HG03460 (cell line): Measurements from ENCODE around the gene NBEAL2.

Source experiments
- ATAC-seq: cut with Tn5 transposase; IDR thresholded peaks from one replicate; pipeline ENCODE4 v1.9.1; 2021; ENCODE audit not compliant: unreplicated experiment

Gene NBEAL2

DNA sequence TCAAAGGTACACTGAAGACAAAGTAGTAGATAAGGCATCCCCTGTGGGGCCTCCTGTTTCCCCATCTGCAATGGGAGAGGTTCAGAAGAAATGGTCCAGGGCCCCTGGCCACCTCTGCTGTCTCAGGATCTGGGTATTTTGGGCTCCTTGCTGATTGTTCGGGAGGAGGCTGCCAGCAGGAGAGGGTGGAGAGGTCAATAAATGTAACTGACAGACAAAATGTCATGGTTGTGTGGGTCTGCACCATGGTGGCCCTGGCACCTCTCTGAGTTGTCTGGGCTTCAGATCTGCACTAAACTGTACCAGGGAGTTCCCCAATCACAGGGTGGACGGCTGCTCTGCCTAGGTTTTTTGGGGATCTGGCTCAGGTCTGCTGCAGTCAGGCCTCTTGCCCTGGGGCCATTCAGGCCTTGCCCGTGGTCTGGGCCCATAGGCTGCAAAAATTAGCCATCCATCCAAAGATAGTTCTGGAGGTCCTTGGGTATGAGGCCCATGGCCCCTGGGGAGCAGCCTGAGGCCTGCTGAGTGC lies 7.4 kb downstream of the NBEAL2 start:
- no peak for ATAC-seq

DNA sequence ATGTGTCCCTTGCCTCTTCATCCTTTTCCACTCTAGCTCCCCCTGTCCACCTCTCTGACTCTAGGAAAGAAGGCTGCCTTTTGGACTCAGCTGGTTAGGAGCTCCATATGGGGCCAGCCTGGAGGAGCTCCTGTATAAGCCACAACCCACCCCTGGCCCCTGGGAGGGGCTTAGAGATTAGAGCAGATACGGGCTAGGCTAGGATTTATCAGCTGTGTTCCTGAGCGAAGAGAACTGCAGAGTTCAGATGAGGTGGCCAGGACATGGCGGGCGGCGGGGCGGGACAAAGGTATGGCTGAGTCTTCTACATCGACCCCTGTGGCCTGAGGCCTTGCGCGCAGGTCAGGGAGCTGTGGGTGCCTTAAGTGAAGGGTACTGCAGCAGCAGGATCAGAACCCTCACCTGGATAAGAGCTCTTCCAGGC lies 7.9 kb downstream of the NBEAL2 start:
- ATAC-seq, result no peak

DNA sequence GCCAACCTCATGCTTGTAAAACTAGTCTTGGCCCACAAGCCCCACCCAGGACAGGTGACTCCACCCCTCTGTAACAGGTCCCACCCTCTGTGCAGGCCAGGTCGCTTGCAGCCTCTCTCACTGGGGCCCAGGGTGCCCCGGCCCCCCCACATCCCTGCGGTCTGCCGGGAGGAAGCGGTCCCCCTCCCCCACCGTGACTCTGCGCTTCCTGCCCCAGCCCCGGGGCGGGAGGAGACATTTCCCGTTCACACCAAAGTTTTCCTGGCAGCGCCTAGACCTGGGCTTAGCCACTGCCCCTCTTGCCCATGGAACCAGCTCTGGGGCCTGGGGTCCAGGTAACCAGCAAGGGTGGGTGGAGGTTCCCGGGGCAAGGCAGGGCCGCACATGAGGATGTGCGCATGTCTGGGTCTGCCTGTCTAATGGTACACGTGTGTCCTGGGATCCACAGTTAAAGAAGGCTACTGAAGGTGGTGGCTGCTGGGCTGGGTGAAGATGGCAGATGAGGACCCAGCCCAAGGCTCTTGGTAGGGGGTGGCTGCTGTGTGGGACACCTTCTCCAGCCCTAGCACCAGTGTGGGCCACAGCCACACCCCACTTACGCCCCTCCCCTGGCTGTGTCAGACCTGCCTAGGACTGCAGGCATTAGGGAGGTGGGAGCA lies 8.4 kb downstream of the NBEAL2 start:
- ATAC-seq, result peak; percentile 77

DNA sequence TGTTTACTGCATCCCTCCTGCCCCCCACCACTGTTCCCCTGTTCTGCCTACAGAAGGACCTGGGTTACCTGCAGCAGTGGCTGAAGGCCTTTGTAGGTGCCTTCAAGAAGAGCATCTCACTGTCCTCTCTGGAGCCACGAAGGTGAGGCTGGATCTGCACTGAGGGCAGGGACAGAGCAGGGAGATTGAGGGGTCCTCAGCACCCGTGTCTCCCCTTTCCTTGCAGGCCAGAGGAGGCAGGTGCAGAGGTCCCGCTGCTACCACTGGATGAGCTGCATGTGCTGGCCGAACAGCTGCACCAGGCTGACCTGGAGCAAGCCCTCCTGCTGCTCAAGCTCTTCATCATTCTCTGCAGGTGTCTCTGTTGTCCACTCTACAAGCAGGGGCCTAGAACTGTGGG lies 9.2 kb downstream of the NBEAL2 start:
- ATAC-seq, result no peak

DNA sequence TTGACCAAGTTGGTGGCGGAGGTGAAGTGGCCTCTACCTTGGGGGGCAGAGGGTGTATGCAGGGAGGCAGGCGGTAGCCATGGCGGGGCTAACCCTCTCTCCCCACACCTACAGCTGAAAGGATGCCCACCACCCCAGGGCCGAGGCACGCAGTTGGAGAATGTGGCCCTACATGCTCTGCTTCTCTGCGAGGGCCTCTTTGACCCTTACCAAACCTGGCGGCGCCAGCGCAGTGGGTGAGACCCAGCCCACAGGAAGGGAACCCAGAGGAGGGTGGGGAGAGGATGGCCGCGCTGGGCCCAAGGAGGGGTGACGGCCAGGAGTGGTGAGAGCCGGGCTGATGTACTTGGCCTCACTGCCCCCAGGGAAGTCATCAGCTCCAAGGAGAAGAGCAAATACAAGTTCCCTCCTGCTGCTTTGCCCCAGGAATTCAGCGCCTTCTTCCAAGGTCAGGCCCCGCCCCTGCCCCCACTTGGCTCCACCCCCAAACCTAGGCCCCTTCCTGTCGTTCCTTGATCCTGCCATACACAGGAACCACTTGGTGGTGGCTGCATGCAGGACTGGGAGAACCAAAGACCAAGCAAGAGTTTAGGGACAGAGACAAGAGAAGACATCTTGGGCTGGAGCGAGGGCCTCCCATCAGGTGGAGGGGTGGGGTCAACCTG lies 9.8 kb downstream of the NBEAL2 start:
- no peak for ATAC-seq

DNA sequence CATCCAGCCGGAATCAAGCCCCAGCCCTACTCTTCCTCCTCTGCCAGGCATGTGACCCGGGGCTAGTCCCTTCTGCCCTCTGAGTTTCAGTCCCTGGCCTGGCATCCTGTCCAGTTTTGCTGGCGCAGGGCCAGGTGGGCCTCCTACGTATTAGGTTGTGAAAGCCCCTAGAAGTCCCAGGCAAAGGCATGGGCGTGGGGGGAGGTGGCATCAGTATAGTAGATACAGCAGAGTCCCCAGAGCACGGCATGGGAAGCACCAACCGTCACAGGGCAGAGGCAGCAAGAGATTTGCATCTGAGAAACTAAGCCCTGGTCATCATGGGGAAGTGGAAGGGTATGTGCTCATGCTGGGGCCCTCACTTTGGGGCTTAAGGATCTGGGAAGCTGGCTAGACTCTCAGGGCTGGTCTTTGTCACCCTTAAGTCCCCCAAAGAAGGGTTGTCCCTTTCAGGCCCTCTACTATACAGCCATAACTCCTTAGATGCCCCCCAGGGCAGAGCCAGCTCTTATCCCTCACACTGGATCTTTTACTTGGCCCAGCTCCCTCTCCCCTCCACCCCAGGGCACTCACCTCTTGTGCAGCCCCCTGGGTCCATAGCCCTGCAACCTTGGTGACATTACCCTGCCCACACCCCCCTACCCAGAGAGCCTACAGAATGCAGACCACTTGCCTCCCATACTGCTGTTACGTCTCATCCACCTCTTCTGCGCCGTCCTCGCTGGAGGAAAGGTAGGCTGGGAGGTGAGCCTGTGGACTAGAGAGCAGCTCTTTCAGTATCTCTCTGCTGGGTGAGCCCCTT lies 11.3 kb downstream of the NBEAL2 start:
- no peak for ATAC-seq

DNA sequence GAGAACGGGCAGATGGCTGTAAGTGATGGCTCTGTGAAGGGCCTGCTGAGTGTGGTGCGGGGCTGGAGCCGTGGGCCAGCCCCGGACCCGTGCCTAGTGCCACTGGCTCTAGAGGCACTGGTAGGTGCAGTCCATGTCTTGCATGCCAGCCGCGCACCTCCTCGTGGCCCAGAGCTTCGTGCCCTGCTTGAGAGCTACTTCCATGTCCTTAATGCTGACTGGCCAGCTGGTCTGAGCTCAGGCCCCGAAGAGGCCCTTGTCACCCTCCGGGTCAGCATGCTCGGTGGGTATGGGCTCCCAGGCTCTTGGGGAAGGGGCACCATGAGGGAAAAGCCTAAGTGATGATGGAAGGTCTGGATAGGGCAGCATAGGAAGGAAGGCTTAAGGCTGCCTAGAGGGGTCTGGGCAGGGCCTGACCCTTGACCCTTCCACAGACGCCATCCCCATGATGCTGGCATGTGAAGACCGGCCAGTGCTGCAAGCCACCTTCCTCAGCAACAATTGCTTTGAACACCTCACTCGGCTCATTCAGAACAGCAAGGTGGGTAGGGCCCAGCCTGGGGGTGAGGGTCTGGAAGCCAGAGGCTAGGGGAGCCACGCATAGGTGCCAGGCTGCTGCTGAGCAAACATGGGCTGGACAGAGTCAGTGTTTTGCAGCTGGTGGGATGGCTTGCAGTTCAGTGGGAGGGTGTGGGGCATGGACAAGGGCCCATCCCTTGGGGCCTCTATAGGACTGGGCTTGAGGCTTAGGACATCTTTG lies 12.1 kb downstream of the NBEAL2 start:
- ATAC-seq, result no peak

DNA sequence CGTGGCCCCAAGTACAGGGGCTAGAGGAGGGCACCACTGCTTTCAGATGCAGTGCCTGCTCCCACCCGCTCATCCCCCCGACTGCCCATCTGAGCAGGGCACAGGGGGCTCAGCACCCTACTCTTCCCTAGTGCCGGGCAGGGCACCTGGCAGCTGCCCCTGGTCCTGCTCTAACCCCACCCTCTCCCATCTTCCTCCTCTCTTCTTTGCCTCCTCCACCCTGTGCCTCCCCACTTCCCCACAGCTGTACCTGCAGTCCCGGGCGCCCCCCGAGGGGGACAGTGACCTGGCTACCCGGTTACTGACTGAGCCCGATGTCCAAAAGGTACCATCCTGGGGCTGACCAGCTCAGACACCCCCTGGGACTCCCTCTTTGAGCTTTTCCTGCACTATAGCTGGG lies 12.8 kb downstream of the NBEAL2 start:
- ATAC-seq, result no peak

DNA sequence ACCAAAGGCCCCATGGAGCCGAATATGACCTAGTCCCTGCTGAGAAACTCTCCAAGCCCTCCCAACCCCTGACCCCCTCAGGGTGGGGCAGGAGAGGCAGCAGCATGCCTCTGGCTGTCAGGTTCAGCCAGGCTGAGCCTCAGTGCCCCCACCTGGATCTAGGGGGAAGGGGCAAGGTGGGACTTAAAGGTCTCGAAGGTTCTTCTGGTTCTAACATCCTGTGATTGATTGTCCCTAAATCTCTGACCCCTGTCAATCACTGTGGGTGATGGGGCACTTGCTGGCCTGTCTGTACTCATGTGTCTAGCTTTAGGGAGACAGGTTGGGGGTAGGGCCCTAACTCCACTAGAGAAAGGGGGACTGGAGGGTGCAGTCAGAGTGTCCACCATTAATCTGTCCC lies 13.8 kb downstream of the NBEAL2 start:
- ATAC-seq, result no peak

DNA sequence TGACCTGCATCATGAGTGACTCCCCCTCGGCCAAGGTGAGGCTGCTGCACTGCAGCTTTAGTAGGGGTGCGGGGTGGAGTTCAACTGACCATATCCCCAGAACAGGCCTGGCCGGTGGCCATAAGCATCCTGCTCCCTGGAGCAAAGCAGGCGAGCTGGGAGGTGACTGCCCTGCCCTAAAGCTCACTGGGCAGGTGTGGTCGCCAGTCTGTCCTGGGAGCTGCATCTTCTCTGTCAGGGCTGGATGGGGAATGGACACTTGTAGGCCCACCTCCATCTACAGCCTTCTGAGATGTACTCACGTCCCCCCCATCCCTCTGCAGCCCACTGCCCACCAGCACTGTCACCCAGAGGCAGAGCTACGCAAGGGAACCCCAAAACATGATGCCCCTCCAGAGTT lies 14.5 kb downstream of the NBEAL2 start:
- ATAC-seq, result no peak

DNA sequence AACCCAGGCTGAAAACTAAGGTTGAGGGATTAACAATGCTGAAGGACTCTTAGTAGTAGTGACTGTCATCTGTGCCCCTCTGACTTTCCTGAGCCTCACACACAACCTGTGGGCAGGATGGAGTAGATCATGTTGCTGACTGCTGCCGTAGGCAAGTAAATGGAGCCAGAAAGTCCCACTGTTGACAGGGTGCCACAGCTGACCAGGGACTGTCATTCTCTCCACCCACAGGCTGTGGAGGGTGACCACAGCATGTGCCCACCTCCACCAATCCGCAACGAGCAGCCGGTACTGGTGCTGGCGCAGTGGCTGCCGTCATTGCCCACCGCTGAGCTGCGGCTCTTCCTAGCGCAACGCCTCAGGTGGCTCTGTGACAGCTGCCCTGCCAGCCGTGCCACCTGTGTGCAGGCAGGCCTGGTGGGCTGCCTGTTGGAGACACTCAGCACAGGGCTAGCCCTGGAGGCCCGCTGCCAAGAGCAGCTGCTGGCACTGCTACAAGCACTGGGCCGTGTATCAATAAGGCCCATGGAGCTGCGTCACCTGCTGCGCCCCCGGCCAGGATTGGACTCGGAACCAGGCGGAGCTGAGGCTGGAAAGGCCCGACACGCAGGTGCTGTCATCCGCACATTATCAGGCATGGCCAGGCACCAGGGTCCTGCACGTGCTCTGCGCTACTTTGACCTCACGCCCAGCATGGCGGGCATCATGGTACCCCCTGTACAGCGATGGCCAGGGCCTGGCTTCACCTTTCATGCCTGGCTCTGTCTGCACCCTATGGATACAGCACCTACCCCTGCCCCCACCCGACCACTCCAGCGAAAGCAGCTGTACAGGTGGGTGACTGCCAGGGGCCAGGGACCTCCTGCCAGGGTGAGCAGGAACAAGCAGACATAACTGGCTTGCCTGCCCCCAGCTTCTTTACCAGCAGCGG lies 15.6 kb downstream of the NBEAL2 start:
- ATAC-seq, result no peak

DNA sequence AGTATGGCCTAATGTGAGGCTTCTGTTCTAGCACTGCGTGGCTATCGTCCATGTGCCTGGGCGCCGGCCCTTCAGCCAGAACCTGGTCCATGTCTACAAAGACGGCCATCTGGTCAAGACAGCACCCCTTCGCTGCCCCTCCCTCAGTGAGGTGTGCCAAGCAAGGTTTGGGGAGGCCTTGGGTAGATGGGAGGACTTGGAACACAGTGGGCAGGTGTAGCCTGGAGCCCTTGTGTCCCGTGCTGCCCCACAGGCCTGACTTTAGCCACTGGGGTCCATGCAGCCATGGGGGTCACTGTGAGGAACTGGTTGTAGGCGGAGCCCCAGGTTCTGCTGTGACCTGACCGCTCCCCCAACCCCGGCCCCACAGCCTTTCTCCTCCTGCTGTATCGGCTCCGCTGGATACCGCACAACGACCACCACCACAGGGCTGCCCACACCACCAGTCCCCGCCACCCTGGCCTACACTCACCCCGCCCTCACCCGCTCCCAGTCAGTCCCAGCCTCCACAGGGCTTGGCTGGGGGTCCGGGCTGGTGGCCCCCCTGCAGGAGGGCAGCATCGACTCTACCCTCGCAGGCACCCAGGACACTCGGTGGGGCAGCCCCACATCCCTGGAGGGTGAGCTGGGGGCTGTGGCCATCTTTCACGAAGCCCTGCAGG lies 16.6 kb downstream of the NBEAL2 start:
- ATAC-seq, result no peak

DNA sequence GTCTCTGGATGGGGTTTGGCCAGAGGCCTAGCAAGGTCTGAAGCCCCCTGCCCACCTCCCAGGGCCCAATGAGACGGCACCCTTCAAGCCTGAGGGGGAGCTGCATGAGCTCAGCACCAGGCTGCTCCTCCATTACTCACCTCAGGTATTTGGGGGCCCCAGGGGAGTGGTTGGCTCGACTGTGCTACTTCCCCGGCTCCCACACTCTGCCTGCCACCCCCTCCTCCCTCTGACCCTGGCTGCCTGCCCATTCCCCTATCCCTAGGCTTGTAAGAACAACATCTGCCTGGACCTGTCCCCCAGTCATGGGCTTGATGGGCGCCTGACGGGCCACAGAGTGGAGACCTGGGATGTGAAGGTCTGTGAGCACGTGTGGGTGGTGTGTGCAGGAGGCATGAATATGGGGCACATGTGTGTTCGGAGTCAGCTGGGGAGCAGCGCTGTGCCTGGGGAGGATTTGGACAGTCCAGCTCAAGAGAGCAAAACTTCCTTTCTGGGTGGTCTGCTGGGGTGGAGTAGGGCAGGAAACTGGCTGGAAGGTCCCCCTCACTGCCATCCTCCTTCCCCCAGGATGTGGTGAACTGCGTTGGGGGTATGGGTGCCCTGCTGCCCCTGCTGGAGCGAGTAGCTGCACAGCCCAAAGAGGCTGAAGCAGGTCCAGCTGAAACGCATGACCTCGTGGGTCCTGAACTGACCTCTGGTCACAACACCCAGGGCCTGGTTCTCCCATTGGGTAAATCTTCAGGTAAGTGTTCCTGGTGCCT lies 17.4 kb downstream of the NBEAL2 start:
- ATAC-seq, result no peak

DNA sequence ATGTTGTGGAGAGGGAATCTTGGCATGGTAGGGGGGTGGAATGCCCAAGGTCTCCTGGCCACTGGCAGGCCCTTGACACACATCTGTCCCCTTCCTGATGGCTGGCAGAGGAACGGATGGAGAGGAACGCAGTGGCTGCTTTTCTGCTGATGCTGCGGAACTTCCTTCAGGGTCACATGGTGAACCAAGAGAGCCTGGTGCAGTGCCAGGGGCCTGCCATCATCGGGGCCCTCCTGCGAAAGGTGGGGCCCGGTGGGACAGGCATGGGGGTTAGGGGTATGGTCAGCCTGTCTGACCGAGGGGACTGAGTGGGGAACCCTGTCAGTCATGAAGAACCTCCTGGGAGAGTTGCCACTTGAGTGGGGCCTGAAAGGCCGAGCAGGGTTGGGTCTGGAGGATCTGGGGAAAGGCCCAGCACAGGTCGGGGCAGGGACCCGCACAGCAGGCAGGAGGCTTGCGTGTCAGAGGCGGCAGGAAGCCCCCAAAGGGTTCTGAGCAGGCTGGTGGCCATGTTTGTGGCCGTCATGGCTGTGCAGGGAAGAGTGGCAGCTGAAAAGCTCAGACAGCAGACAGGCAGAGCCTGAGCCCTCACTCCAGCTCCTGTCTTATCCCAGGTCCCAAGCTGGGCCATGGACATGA lies 18.1 kb downstream of the NBEAL2 start:
- ATAC-seq, result no peak

DNA sequence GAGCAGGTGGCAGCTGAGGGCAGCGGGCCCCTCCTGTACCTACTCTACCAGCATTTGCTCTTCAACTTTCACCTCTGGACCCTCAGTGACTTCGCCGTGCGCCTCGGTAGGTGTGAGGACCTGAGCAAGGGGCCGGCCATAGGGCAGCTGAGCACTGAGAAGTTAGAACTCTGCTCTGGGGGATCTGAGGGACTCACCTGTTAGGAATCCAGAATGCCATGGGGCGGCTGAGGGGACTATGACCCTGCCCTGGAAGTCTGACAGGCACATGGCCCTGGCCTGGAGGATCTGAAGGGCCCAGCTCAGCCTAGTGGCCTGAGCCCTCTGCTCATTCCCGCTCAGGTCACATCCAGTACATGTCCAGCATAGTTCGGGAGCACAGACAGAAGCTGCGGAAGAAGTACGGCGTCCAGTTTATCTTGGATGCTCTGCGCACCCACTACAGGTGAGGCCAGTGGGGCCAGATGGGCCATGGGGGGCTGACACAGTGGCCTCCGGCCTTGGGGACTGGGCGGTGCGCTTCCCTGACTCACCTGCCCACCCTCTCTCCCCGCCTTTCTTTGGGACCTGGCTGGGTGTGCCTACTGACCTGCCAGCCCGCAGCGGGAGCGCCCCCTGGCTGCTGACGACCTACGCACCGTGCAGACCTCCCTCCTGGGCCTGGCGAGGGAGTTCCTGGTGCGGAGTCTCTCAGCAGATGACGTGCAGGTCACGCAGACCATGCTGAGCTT lies 18.8 kb downstream of the NBEAL2 start:
- ATAC-seq, result no peak

DNA sequence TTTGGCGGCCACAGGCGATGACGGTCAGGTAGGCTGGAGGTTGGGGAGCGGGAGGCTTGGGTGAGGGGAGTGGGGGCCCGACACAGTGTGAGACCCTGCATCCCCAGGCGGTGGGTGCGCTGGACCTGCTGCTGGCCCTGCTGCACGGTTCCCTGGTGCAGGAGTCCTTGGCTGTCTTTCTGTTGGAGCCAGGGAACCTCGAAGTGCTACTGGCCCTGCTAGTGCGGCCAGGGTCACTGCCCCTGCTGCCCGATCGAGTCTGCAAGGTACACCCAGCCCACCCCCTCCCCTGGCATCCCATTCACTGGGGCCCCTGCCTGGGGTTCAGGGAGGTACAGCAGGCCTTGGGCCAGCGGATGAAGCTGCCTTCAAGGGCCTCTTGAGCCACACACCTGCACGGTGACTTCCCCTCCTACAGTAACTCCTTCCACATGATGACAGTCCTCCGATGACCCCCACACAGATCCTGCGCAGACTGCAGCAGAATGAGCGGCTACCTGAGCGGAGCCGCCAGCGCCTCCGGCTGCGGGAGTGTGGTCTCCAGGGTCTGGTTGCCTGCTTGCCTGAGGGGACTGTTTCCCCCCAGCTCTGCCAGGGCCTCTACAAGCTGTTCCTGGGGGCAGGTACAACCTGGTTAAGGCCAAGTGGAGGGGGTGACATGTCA lies 19.5 kb downstream of the NBEAL2 start:
- no peak for ATAC-seq

DNA sequence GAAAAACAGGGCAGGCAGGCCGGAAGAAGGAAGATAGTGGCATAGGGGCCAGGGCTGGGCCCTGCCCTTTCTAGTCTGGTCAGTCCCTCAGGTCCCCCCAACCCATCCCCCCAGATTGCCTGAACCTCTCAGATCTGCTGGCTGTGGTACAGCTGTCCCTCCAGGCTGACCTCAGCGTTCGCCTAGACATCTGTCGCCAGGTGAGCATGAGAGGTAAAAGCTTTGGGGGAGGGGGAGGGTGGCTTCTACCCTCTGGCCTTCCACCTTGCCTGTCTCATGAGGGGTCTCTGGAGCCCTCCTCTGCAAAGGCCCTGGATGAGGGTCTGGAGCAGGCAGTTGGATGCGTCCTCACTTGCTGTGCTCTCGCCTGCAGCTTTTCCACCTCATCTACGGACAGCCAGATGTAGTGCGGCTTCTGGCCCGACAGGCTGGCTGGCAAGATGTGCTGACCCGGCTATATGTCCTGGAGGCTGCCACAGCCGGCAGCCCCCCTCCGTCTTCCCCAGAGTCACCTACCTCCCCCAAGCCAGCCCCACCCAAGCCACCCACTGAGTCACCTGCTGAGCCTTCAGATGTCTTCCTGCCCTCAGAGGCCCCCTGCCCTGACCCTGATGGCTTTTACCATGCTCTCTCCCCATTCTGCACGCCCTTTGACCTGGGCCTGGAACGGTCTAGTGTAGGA lies 20.2 kb downstream of the NBEAL2 start:
- no peak for ATAC-seq
